Measurements from ENCODE around the gene PPP3CB.

PPP3CB gene

GRCh38 chr10:73386583-73386982 is 109.2 kb downstream of the PPP3CB start:
- FAIRE-seq, result no peak
- TF ChIP-seq POLR2AphosphoS5 (IDR thresholded peaks at IDR 0.05; ENCODE audit: low read depth, low read length), result no peak
- TF ChIP-seq POLR2A (IDR thresholded peaks at IDR 0.05; ENCODE audit: low read depth, low read length), result no peak
- no peak for TF ChIP-seq TAF1 (IDR thresholded peaks at IDR 0.05; ENCODE audit: borderline replicate concordance, low read depth, low read length)
- DNase-seq (ENCODE audit: insufficient read length), result no peak
